ENCODE data around the gene OSBP2. TPM values are rescaled to one million over a fixed set of nuclear protein-coding genes. Genes with fewer than 3 reads are reported as not detected.
A peak's percentile ranks its signal among the peaks of the same experiment; 100 is the strongest.

Gene OSBP2
- total RNA-seq, result 10 to 100 TPM in 4 of 7 donors, 1 to 10 TPM in 3; 4.3 to 41.4 (median 10.8) TPM
- polyA plus RNA-seq, result 1 to 10 TPM in 1 of 3 donors, under 1 TPM in 2; 0.38 to 1.6 (median 0.50) TPM
- long read RNA-seq, donor 1, full-length matches to known transcripts, result 12 of 12 reads
- long read RNA-seq, donor 1, partial matches to known transcripts, result 0 of 12 reads
- long read RNA-seq, donor 1, other reads (novel, unspliced or antisense), result 0 of 12 reads
- long read RNA-seq, donor 2, full-length matches to known transcripts, result 12 of 17 reads
- long read RNA-seq, donor 2, partial matches to known transcripts, result 5 of 17 reads
- long read RNA-seq, donor 2, other reads (novel, unspliced or antisense), result 0 of 17 reads

DNA sequence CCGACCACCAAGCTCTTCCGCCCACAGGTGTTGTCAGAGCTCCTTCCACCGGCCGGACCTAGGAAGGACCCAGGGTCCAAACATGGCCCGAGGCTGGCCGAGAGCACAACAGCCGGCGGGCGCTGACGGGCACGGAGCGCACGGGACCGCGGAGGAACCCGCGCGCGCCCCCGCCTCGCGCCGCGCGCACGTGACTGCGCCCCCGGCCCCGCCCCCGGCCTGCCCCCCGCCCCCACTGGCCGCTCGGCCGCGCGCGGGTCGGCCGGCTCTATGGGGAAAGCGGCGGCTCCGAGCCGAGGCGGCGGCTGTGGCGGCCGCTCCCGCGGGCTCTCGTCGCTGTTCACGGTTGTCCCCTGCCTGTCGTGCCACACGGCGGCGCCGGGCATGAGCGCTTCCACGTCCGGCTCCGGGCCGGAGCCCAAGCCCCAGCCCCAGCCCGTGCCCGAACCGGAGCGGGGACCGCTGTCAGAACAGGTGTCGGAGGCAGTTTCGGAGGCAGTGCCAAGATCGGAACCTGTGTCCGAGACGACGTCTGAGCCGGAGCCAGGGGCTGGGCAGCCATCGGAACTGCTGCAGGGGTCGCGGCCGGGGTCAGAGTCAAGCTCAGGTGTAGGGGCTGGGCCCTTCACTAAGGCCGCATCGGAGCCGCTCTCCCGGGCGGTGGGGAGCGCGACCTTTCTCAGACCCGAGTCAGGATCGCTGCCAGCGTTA, at the start of gene OSBP2:
Gene OSBP2, plus strand, starts transcription at position 235 of the 711 bp plus-strand sequence. Its CDS starts 36 bp downstream, at position 271.
- peak; percentile 84 for DNase-seq
- 0 to 9% (median 6%) methylated on average over 5 to 87 of the region's 88 CpGs for WGBS, 5 donors
- no peaks in the 10 kb centered on the region for H3K9me3 ChIP-seq
- no peaks in the 10 kb centered on the region for H3K36me3 ChIP-seq
- TF ChIP-seq, protein P1, sequence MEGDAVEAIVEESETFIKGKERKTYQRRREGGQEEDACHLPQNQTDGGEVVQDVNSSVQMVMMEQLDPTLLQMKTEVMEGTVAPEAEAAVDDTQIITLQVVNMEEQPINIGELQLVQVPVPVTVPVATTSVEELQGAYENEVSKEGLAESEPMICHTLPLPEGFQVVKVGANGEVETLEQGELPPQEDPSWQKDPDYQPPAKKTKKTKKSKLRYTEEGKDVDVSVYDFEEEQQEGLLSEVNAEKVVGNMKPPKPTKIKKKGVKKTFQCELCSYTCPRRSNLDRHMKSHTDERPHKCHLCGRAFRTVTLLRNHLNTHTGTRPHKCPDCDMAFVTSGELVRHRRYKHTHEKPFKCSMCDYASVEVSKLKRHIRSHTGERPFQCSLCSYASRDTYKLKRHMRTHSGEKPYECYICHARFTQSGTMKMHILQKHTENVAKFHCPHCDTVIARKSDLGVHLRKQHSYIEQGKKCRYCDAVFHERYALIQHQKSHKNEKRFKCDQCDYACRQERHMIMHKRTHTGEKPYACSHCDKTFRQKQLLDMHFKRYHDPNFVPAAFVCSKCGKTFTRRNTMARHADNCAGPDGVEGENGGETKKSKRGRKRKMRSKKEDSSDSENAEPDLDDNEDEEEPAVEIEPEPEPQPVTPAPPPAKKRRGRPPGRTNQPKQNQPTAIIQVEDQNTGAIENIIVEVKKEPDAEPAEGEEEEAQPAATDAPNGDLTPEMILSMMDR (IDR thresholded peaks at IDR 0.05 in 8 of 11, conservative IDR thresholded peaks at IDR 0.05 in 3 of 11), result peak in 2 of 11 experiments; percentile 13 to 22
- no peak for TF ChIP-seq POLR2A (IDR thresholded peaks at IDR 0.05)
- peak in 2 of 3 donors; percentile 6 to 42 for TF ChIP-seq POLR2AphosphoS5 (IDR thresholded peaks at IDR 0.05)
- H3K27me3 ChIP-seq (replicated peaks in 1 of 7), result peaks cover 0 to 33% (median 0%) of the 10 kb centered on the region in 7 donors
- H3K4me3 ChIP-seq, result peak within 1 kb of the TSS; percentile 55 to 84 (median 64)
- intact Hi-C loops (cut with DNase I; ENCODE audit: low total_unique reads), result no loop called here
- peak within 1 kb of the TSS in 7 of 8 donors; percentile 61 to 82 (median 70) for H3K27ac ChIP-seq
- H3K4me1 ChIP-seq, result peaks cover 0 to 23% (median 18%) of the 10 kb centered on the region in 6 donors

GRCh38 chr22:30646518-30647160, 48.0 kb upstream of the OSBP2 start:
- no peak for DNase-seq

GRCh38 chr22:30647536-30647935, 47.1 kb upstream of the OSBP2 start:
- Histone ChIP-seq H3K36me3 (peaks cover 0 to 16% (median 0%) of the 10 kb centered on the region in 6 donors), H3K27ac (no peak overlapping the region), H3K4me1 (peaks cover 0 to 5% (median 2%) of the 10 kb centered on the region in 6 donors), H3K9me3 (no peaks in the 10 kb centered on the region), H3K27me3 (replicated peaks in 1 of 7) (no peaks in the 10 kb centered on the region), H3K4me3 (no peak overlapping the region)
- no peak for DNase-seq
- TF ChIP-seq, protein P1 (IDR thresholded peaks at IDR 0.05 in 8 of 11, conservative IDR thresholded peaks at IDR 0.05 in 3 of 11), result no peak
- TF ChIP-seq POLR2A (IDR thresholded peaks at IDR 0.05) (no peak), POLR2AphosphoS5 (IDR thresholded peaks at IDR 0.05) (no peak)
- intact Hi-C loops (cut with DNase I; ENCODE audit: low total_unique reads), result no loop called here
- 72 to 94% (median 76%) methylated on average over 3 of the region's 3 CpGs for WGBS, 5 donors

More at GRCh38 chr22:30646518-30647160, 48.0 kb upstream of the OSBP2 start:
- Histone ChIP-seq H3K36me3 (peaks cover 0 to 16% (median 0%) of the 10 kb centered on the region in 6 donors), H3K4me1 (peaks cover 0 to 5% (median 2%) of the 10 kb centered on the region in 6 donors), H3K9me3 (no peaks in the 10 kb centered on the region), H3K27me3 (replicated peaks in 1 of 7) (no peaks in the 10 kb centered on the region), H3K27ac (no peak overlapping the region), H3K4me3 (no peak overlapping the region)
- 92 to 96% (median 92%) methylated on average over 23 to 25 of the region's 25 CpGs for WGBS, 5 donors
- intact Hi-C loops (cut with DNase I; ENCODE audit: low total_unique reads), result no loop called here
- TF ChIP-seq, protein P1 (IDR thresholded peaks at IDR 0.05 in 8 of 11, conservative IDR thresholded peaks at IDR 0.05 in 3 of 11), result no peak
- TF ChIP-seq POLR2AphosphoS5 (IDR thresholded peaks at IDR 0.05) (no peak), POLR2A (IDR thresholded peaks at IDR 0.05) (no peak)
